Breast epithelium (tissue), 4 donors: ENCODE results near the gene RIC8B. TPM values are rescaled to one million over a fixed set of nuclear protein-coding genes. Genes with fewer than 3 reads are reported as not detected.

Source experiments
- DNase-seq, 2 donors: peaks; one replicate each; pipeline ENCODE4 v3.0.0-alpha.2; 2019; ENCODE audit warnings: low spot score in 2 of 2
- H3K27ac ChIP-seq, 2 donors: fragments of 200-600 bp; sonication (generic) in 1 of 2; one replicate each; pipeline ENCODE4 v1.5.1; 2016 to 2019; ENCODE audit warnings: mild to moderate bottlenecking in 1 of 2
- H3K27me3 ChIP-seq, 2 donors: fragments of 200-600 bp; sonication (generic) in 1 of 2; one replicate each; pipeline versions ENCODE4 v1.5.1 to v1.6.0; 2017 to 2019; ENCODE audit warnings: control low read depth in 1 of 2, mild to moderate bottlenecking in 1 of 2
- H3K36me3 ChIP-seq: fragments of 200-600 bp; one replicate; pipeline ENCODE4 v1.5.1; 2019
- H3K4me1 ChIP-seq, 2 donors: fragments of 200-600 bp; sonication (generic); one replicate each; pipeline ENCODE4 v1.5.1; 2016 to 2019; ENCODE audit warnings: control low read depth in 1 of 2
- H3K4me3 ChIP-seq, 3 donors: fragments of 200-600 bp; sonication (generic); 1 replicate in 2 of 3; 2 replicates in 1 of 3; pipeline ENCODE4 v1.5.1; 2016 to 2019; ENCODE audit warnings: mild to moderate bottlenecking in 3 of 3, moderate library complexity in 2 of 3
- H3K9me3 ChIP-seq, 2 donors: fragments of 200-600 bp; sonication (generic) in 1 of 2; one replicate each; pipeline ENCODE4 v1.5.1; 2016 to 2019; ENCODE audit warnings: control low read depth in 1 of 2
- POLR2A ChIP-seq: fragments of 450-650 bp; IDR thresholded peaks from one replicate; pipeline ENCODE4 v1.6.1; 2016; ENCODE audit warnings: antibody characterized with exemption, mild to moderate bottlenecking, moderate library complexity
- POLR2AphosphoS5 ChIP-seq, 3 donors: sonication (generic); formaldehyde crosslinking; IDR thresholded peaks; one replicate each; pipeline ENCODE4 v1.6.1; 2017; ENCODE audit warnings: antibody characterized with exemption in 3 of 3
- intact Hi-C: fragments of 100-400 bp; cut with DNase I; formaldehyde crosslinking; loops from one replicate; pipeline ENCODE4 v1.15.1; 2023; ENCODE audit warnings: low total_unique reads
- total RNA-seq, 3 donors: library from RNA; depleted of rRNA; stranded (reverse); fragments of >200 nt; gene quantifications; one replicate each; pipeline ENCODE4 v1.1.0, GENCODE V29; 2016
- TF ChIP-seq, protein P1 (sequence below), 3 donors: fragments of 450-650 bp; IDR thresholded peaks; one replicate each; pipeline ENCODE4 v1.5.1; 2016 to 2017; ENCODE audit warnings: antibody characterized with exemption in 3 of 3, mild to moderate bottlenecking in 3 of 3, moderate library complexity in 3 of 3

The RIC8B gene
- total RNA-seq, 3 donors from 2014 or later: 19.0 to 23.9 (median 19.7) TPM

- no peak for TF ChIP-seq POLR2AphosphoS5 (IDR thresholded peaks at IDR 0.05)
- no peak for TF ChIP-seq POLR2A
- TF ChIP-seq, protein P1, sequence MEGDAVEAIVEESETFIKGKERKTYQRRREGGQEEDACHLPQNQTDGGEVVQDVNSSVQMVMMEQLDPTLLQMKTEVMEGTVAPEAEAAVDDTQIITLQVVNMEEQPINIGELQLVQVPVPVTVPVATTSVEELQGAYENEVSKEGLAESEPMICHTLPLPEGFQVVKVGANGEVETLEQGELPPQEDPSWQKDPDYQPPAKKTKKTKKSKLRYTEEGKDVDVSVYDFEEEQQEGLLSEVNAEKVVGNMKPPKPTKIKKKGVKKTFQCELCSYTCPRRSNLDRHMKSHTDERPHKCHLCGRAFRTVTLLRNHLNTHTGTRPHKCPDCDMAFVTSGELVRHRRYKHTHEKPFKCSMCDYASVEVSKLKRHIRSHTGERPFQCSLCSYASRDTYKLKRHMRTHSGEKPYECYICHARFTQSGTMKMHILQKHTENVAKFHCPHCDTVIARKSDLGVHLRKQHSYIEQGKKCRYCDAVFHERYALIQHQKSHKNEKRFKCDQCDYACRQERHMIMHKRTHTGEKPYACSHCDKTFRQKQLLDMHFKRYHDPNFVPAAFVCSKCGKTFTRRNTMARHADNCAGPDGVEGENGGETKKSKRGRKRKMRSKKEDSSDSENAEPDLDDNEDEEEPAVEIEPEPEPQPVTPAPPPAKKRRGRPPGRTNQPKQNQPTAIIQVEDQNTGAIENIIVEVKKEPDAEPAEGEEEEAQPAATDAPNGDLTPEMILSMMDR (IDR thresholded peaks at IDR 0.05): no peak
- Histone ChIP-seq H3K4me1 (no peaks in the 10 kb centered on the region), H3K27ac (no peak overlapping the region), H3K36me3 (no peaks in the 10 kb centered on the region), H3K4me3 (no peak overlapping the region), H3K27me3 (no peaks in the 10 kb centered on the region), H3K9me3 (no peaks in the 10 kb centered on the region)
- no peak for DNase-seq
- intact Hi-C loops: no loop called here
Observed at GRCh38 chr12:106879612-106880011, 105.1 kb downstream of the RIC8B start.

DNA sequence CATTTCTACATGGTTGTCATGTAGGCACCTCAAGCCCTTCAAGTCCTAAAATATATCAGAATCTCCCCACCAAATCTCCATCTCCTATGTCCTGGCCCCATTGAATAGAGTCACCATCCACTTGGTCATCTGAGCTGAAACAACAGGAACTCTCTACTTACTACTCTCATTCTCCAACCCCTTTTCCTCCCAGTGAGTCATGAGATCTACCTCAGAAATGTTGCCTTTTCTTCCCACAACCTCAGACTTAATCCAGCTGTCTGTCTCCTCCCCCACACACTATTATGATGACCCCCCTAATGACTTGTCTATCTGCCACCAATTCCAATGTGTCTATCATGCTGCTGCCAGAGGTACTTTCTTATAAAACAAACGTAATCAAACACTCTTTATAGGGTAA is 108.9 kb downstream of the RIC8B start:
- Histone ChIP-seq H3K36me3 (no peaks in the 10 kb centered on the region), H3K4me3 (no peak overlapping the region), H3K4me1 (no peaks in the 10 kb centered on the region), H3K27ac (no peak overlapping the region), H3K27me3 (no peaks in the 10 kb centered on the region), H3K9me3 (no peaks in the 10 kb centered on the region)
- TF ChIP-seq POLR2AphosphoS5 (IDR thresholded peaks at IDR 0.05) (no peak), POLR2A (no peak)
- TF ChIP-seq, protein P1 (IDR thresholded peaks at IDR 0.05): no peak
- no peak for DNase-seq
- intact Hi-C loops: no loop called here

- H3K4me1 ChIP-seq: no peaks in the 10 kb centered on the region
- intact Hi-C loops: no loop called here
- H3K27ac ChIP-seq: no peak overlapping the region
- H3K27me3 ChIP-seq: no peaks in the 10 kb centered on the region
- no peaks in the 10 kb centered on the region for H3K36me3 ChIP-seq
- TF ChIP-seq POLR2A (no peak), POLR2AphosphoS5 (IDR thresholded peaks at IDR 0.05) (no peak)
- TF ChIP-seq, protein P1 (IDR thresholded peaks at IDR 0.05): no peak
- no peaks in the 10 kb centered on the region for H3K9me3 ChIP-seq
- no peak overlapping the region for H3K4me3 ChIP-seq
- no peak for DNase-seq
Observed at GRCh38 chr12:106885026-106885425, 110.5 kb downstream of the RIC8B start.

DNA sequence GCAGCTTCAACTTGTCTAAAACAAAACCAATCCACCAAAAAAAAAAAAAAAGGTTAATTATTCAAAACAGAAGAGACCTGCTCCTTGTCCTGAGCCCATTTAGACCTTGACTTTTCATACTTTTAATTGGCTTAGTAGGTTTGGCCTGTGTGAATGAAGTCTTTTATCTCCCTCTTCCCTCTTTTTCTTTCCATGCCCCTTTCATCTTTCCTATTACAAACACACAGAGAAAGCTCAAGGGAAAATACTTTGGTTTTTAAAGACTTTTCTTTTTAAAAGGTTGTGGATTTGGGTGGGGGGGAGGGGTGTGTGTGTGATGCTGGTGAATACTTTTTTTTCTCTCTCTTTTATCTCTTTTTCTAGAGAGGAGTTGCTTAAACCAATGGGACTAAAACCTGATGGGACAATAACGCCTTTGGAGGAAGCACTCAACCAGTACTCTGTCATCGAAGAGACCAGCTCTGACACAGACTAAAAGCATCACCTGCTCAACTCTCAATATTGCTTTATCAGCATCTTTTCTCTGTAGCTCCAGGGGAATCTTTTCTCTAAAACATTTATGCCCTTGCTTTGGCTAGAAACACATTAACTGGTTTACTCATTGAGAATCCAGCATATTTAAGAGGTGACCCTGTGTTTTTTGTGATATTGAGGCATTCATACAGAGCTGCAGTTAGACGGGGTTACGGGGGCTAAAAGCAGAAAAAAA is 111.2 kb downstream of the RIC8B start:
- no peaks in the 10 kb centered on the region for H3K9me3 ChIP-seq
- intact Hi-C loops: no loop called here
- H3K4me1 ChIP-seq: no peaks in the 10 kb centered on the region
- H3K27me3 ChIP-seq: no peaks in the 10 kb centered on the region
- TF ChIP-seq, protein P1 (IDR thresholded peaks at IDR 0.05): no peak
- TF ChIP-seq POLR2AphosphoS5 (IDR thresholded peaks at IDR 0.05): no peak
- TF ChIP-seq POLR2A: no peak
- no peak overlapping the region for H3K27ac ChIP-seq
- no peak overlapping the region for H3K4me3 ChIP-seq
- H3K36me3 ChIP-seq: no peaks in the 10 kb centered on the region
- DNase-seq: no peak

- no peak for DNase-seq
- no peaks in the 10 kb centered on the region for H3K4me1 ChIP-seq
- H3K36me3 ChIP-seq: no peaks in the 10 kb centered on the region
- H3K4me3 ChIP-seq: no peak overlapping the region
- H3K9me3 ChIP-seq: no peaks in the 10 kb centered on the region
- H3K27ac ChIP-seq: no peak overlapping the region
- TF ChIP-seq POLR2A: no peak
- TF ChIP-seq, protein P1 (IDR thresholded peaks at IDR 0.05): no peak
- no peak for TF ChIP-seq POLR2AphosphoS5 (IDR thresholded peaks at IDR 0.05)
- H3K27me3 ChIP-seq: no peaks in the 10 kb centered on the region
- intact Hi-C loops: no loop called here
Observed at GRCh38 chr12:106886932-106887331, 112.5 kb downstream of the RIC8B start.
